ENCODE data around the gene PER3. TPM values are rescaled to one million over a fixed set of nuclear protein-coding genes. Genes with fewer than 3 reads are reported as not detected.

PER3 gene
- total and polyA plus RNA-seq, 9 of the 15 experiments (the other 6 are each of a cell fraction or from before 2014, with no cell fraction given), result 11.9 to 22.5 (median 14.6) TPM

GRCh38 chr1:7827126-7827955, 43.2 kb downstream of the PER3 start (continued):
- TF ChIP-seq ZNF518B (CRISPR knock-in tag; IDR thresholded peaks at IDR 0.05) (no peak), ZNF311 (CRISPR knock-in tag; IDR thresholded peaks at IDR 0.05) (no peak), ZNF449 (CRISPR knock-in tag; IDR thresholded peaks at IDR 0.05) (no peak), DEAF1 (CRISPR knock-in tag; IDR thresholded peaks at IDR 0.05) (no peak), U2AF2 (optimal IDR thresholded peaks at IDR 0.05; ENCODE audit: low read depth, low read length) (no peak), CBFB (CRISPR knock-in tag; IDR thresholded peaks at IDR 0.05) (no peak), GABPA (tag; conservative IDR thresholded peaks at IDR 0.05; ENCODE audit: low read depth) (peak; percentile 98), EHMT2 (IDR thresholded peaks at IDR 0.05) (peak; percentile 91), JUND (IDR thresholded peaks at IDR 0.05; ENCODE audit: borderline replicate concordance, low read depth, low read length) (no peak; the same call in none of the 2 replicates), JUND (tag; IDR thresholded peaks at IDR 0.05; ENCODE audit: borderline replicate concordance, low read depth, low read length) (peak; percentile 20; the same call in 1 of the 3 replicates), HMBOX1 (IDR thresholded peaks at IDR 0.05) (no peak), HIVEP1 (CRISPR knock-in tag; IDR thresholded peaks at IDR 0.05) (no peak), NFATC3 (IDR thresholded peaks at IDR 0.05) (peak; percentile 68; the same call in 1 of the 2 replicates), NR1H2 (CRISPR knock-in tag; IDR thresholded peaks at IDR 0.05) (no peak), U2AF1 (optimal IDR thresholded peaks at IDR 0.05; ENCODE audit: low read depth, low read length) (no peak), SNAPC5 (CRISPR knock-in tag; IDR thresholded peaks at IDR 0.05) (no peak), ZBTB1 (CRISPR knock-in tag; IDR thresholded peaks at IDR 0.05; ENCODE audit: borderline replicate concordance, low read depth) (no peak), ID3 (CRISPR knock-in tag; IDR thresholded peaks at IDR 0.05) (no peak), ID3 (tag; IDR thresholded peaks at IDR 0.05) (0 out of 2 replicates have a peak, but pooled peaks have one; percentile 60), KAT8 (IDR thresholded peaks at IDR 0.05; ENCODE audit: low read depth) (peak; percentile 84; the same call in 1 of the 2 replicates)

Measured in K562 (cell line).